NCI-H460 (cell line): Measurements from ENCODE around the gene RAB20. TPM values are rescaled to one million over a fixed set of nuclear protein-coding genes. Genes with fewer than 3 reads are reported as not detected.
"Not testable (repeated sequence)": the region's sequence is repeated elsewhere in the genome, so short reads cannot be mapped to it uniquely, and the experiment has no call there.

Experiments
- DNase-seq: peaks from one replicate; pipeline ENCODE4 v3.0.0-alpha.2; 2016; ENCODE audit warnings: low read depth; ENCODE audit errors: extremely low read depth
- total RNA-seq: library from RNA; depleted of rRNA; stranded (reverse); fragments of >200 nt; shearing (Covaris generic); gene quantifications from 2 replicates; pipeline ENCODE4 v1.2.3, GENCODE V29; 2014

Gene RAB20
- total RNA-seq, 1 experiment from 2014 or later, result 88.6 TPM

DNA sequence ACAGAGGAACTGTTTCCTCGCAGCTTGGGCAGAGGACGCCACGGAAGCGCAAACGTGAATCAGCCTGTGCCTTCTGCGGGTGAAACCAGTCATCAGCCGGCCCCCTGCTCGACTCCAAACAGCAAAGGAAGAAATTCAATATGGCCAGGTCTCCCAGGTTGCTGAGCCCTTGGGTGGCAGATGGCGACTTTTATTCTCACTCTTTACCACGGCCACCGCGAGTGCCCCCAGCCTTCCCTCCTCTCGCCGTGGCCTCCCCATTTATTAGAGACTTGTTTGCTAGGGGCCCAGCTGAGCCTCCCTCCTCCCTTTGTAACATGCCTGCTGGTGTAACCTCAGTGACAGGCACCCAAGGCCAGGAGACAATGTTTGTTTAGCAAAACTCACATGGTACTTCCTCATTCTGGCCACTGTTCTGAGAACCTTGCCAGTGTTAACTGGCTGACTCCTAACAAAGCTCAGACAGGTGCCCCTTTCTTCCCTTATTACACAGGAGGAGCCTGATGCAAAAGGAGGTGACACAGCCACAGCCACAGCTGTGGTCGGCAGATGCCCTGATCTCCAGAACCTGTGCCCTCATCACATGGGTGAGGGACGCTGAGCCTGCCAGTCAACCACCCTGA lies 5.8 kb downstream of the RAB20 start:
- DNase-seq, result no peak

DNA sequence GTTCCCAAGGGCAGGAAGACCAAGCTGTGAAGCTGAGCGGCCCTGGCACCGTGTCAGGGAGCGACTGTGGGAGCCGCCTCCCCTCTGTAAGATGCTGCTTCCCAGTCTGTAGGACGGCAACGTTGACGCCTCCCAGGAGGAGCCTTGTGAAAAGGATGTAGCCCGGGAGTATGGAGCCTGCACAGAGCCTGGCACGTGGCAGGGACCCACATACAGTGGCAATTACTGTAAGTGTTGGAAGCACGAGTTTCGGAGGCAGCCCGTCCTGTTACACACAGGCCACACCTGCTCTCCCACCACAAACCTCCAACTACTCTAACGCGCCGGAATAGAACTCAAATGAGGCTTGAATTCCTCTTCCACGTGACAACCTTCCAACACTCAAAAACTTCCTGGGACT lies 6.6 kb downstream of the RAB20 start:
- no peak for DNase-seq

DNA sequence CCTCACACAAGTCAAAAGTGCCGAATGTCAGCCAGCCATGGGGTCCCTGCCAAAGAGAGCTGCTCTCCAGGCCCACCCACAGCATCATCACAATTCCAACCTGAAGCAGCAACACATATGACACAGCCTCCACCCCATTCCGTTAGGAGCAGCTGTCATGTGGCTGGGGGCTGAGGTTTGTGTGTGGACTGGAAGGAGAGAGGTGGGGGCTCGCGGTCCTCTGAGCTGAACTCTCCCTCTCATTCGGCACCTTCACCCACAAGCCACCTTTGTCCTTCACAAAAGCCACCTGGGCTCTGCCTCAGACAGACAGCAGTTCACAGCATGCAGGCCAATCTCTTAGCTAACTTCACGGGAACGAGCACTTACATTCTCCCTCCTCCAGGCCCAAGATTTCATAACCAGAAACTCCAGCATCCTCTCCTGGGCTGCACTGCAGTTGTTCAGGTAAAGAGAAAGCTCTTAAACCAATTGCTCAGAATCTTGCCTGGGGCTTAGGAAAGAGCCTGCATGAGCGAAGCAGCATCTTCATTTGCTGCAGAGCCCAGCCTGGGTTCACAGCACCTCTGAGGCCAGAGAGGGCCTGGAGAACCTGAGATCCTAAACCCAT lies 7.2 kb downstream of the RAB20 start:
- DNase-seq, result no peak

DNA sequence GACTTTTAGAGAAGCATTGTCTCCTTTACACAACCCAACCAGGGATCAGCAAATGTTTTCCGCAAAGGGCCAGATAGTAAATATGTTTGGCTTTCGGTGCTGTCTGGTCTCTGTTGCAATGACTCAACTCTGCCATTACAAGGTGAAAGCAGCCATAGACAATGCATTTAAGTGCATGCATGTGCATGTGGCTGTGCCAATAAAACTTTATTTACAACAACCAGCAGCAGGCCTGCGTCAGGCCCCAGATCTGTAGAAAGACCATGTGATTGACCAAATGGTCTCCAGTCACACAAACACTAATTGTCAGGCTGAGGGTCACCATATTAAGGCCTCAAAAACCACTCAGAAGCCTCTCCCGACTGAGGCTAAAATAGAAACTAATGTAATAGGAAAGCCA lies 8.1 kb downstream of the RAB20 start:
- no peak for DNase-seq

DNA sequence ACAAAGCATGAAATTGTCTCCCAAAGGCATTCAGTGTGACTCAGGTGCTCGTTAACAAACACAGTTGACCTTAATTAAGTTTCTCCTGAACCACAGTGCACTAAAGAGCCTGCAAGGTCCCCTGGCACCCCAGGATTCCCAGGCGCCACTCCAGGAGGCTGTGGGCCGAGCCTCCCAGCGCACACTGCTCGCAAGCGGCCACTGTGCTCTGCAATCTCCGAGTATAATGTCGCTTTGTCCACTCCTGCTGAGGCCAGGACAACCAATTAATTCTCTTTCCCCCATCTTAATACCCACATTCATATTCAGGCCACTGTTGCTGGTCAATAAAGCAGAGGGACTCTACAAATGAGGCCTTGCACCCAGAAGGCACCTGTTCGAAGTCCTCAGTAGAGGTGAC lies 8.8 kb downstream of the RAB20 start:
- DNase-seq, result no peak

DNA sequence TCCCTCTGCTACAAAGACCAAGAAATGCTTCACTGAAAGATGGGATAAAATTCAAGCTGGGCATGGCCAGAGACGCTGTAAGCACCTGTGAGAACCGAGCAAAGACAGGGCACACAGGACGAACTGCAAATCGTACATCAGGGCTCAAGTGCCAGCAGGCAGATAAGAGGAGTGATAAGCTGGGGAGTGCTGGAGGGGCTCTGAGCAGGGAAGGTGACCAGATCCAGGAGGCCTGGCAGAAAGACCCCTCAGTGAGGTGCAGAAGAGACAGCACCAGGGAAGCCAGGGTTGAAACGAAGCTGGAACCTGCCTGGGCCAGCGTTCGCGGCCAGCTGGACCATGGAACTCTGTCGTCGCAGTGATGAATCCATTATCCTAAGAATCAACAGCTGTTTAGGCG lies 10.2 kb downstream of the RAB20 start:
- DNase-seq, result no peak

DNA sequence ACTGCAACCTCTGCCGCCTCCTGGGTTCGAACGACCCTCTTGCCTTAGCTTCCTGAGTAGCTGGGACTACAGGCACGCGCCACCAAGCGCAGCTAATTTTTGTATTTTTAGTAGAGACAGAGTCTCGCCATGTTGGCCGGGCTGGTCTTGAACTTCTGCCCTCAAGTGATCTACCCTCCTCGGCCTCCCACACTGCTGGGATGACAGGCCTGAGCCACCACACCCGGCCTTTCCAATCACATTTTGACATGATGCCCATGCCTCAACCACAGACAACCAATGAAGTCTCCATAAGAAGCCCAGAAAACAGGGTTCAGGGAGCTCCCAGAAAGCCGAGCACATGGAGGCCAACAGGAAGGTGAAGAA lies 11.7 kb downstream of the RAB20 start:
- DNase-seq, result no peak

DNA sequence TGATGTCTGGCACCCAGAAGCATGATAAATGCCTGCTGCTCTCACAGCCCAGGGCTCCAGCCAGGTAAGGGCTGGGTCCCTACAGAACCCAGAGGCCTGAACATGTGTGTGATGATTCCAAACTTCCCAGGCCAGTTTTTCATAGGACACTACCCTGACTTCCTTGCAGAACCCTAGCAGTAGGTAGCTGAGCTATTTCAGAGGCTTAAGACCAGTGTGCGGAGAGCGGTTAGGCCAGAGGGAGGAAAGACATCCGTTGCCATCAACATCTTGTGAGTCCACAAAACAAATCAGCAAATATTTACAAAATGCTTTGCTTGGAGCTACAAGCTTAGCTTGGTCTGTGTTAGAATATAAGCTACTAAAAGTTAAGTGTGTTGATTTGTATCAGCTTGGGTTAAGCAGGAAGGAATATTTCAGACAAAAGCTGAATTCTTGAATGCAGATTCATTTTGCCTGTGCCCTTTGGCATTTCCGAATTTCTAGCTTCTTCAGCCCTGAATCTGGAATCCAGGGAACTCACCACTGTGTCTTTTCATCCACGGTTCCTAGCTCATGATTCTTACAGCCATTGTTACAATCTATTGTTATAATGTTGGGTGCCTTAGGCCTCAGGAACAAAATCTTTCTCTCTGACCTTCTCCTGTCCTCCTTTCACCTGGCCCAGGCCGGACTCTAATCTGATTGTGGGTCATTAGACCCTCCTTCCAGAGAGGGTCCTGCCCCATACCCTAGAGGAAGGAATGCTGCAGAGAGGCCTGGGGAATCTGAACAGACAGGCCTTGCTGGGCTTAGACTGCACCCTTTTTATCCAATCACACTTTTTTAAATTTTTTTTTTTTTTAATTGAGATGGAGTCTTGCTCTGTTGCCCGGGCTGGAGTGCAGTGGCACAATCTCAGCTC lies 12.4 kb downstream of the RAB20 start:
- no peak for DNase-seq

DNA sequence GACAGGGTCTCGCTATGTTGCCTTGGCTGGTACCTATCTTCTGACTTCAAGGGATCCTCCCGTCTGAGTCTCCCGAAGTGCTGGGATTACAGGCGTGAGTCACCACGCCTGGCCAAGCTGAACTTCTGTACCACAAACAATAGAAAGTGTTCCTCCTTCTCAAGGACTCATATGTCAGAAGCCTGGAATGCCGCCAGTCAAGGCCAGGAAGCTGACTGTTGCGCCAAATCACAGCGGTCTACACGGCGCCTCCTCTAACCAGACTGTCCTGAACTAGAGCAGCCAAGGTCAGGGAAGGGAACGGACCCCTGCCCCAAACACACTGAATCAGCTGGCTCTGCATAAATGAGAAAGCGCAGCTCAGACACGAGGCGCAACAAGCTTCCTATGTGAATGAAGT lies 14.6 kb downstream of the RAB20 start:
- no peak for DNase-seq

DNA sequence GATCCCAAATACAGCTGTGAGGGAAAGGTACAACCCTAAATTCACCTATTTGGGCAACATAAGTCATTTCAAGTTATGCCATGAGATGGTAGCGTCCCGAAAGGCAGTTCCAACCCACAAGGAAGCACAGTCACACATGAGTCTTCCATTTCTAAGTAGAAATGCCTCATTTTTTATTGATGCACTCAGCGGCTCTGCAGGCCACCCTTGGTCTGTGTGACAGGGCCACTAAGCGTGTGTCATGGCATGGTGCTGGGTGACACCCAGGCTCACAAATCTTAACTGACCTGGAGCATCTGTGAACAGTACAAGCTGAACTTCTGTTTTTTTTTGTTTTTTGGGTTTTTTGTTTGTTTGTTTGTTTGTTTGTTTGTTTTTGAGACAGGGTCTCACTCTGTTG lies 15.1 kb downstream of the RAB20 start:
- DNase-seq, result no peak

DNA sequence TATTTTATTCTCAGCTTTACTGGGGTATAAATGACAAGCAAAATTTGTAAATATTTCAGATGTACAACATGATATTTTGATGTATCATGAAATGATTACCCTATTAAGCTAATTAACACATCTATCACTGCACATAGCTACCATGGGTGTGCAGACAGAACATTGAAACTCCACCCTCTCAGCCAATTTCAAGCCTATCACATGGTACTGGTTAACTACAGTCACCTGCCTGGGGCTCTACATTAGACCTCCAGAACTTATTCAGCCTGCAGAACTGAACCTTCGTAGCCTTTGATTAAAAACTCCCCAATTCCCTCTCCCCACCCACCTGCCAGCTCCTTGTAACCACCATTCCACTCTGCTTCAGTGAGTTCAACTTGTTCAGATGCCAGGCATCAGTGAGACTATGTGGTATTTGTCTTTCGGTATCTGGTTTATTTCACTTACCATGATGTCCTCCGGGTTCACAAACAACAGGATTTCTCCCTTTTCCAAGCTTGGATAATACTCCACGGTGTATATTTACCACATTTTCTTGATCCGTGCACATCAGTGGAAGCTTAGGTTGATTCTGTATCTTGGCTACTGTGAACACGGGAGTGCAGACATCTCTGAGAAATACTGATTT lies 19.2 kb downstream of the RAB20 start:
- DNase-seq, result no peak

DNA sequence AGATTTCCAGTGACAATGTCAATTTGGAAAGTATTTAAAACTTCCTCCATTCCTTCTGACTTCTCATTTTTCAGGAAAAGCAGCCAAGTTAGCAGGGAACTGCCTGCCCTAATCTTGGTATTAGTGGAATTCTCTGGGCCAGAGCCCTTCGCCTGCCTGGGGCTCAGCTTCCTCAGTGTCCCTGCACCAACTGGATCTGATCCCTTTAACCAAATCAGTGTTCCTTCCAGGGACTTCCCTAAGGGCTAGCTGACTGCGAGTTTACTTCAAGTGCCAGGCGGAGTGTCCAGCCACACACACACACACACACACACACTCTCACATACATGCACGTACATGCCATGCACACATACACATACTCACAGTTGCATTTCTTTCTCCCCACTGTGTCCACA lies 20.0 kb downstream of the RAB20 start:
- DNase-seq, result no peak

DNA sequence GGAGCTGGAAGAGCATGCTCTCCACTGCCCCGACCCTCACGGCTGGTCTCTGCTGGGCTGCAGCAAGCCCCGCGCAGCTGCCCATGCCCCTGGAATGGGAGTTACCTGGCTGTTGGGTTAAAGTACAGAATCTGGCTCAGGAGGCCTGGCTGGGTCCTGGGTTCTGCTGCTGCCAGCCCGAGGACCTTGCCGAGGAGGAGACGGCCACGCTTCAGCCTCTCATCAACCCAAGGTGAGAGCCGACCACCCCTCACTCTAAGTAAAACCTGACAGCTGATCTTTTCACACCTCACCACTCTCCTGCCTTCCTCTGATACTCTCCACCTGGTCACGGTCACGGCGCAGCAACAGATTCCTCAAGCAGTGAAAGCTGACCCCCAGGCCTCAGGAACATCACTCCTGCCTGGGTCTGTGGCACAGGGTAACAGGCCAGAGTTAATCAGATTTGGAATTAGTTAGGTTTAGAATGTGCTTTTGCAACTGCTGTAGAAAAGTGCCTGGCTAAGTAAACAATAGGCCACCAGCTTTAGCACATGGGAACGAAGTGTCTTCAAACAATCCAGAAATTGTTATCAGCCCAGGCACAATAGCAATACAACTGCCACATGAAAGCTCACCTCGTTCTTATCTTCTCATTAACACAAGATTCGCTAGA lies 20.5 kb downstream of the RAB20 start:
- no peak for DNase-seq

DNA sequence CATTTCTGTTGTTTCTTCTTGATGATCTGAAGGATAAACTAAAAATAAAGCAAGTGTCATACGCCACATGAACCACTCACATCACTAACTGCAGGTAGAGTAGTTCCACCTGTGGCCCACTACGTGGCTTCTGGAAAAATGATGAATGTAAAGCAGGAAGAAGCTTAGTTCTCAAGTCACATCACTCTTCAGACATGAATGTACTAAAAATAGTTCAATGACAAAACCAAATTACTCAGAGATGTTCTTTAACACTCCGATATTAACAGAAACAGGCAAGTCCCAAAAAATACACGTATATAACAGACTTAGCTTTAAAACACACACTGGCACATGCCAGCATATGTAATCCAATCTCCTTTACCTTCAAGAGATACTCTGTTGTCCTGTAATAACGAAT lies 21.6 kb downstream of the RAB20 start:
- DNase-seq, result no peak

DNA sequence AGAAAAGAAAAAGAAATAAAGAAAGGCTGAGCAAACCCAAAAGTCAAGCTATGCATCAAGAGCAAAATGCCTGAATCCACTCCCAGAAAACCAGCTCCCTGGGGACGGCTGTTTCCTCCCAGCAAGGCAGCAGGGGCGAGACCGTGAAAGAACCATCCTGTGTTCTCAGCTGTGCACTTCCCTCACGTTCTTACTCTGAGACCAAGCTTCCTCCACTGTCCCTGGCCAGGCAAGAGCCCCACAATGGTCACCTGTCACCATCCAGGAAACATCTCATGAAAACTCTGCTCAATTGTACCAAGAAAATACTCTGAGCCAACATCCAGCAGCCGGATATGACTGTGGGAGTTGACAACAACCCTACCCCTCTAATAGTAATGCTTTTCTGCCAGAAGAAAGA lies 22.9 kb downstream of the RAB20 start:
- no peak for DNase-seq

DNA sequence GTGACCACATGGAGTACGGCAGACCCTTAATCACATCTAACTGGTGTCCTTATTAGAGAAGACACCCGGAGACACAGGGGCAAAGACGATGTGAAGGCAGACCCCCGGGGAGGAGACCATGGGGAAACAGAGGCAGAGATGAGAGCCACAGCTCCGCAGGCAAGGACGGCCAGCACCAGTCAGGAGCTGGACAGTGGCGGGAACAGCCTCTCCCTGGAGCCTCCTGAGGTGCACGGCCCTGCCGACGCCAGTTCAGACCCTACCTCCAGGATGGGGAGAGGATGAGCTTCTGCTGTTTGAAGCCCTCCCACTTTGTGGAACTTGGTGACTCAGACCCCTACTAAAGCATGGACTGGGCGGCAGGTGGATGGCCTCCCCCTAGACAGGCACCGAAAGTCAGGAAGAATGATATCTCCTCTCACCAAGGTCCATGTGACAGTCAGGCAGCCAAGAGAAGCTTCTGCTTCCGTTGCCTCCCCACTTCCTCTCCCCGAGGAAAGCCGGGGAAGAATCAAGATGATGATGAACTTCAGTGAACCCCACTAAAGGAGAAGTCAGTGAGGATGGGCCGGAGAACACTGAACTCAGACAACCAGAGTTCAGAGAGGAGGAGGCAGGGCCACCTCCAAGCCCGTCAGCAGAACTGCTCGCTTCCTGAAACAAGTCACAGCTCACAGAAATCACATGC lies 25.4 kb downstream of the RAB20 start:
- no peak for DNase-seq

DNA sequence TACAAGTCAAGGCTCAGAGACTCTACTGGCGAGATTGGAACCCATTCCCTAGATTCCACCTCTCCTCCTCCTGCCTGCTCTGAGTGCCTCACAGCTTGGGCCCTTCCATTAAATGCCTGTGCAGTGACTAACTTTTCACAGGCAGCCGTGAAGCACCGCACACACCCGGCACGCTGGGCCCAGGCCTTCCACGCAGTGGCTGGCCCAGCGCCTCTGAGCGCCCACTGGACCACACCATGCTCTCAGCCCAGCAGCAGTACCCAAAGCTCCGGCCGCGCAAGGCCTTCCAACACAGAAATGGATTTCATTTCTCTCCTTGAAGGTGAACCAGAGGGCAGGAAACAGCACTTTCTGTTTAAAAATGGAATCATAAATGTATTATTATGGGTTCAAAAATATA lies 26.0 kb downstream of the RAB20 start:
- peak; percentile 77 for DNase-seq

DNA sequence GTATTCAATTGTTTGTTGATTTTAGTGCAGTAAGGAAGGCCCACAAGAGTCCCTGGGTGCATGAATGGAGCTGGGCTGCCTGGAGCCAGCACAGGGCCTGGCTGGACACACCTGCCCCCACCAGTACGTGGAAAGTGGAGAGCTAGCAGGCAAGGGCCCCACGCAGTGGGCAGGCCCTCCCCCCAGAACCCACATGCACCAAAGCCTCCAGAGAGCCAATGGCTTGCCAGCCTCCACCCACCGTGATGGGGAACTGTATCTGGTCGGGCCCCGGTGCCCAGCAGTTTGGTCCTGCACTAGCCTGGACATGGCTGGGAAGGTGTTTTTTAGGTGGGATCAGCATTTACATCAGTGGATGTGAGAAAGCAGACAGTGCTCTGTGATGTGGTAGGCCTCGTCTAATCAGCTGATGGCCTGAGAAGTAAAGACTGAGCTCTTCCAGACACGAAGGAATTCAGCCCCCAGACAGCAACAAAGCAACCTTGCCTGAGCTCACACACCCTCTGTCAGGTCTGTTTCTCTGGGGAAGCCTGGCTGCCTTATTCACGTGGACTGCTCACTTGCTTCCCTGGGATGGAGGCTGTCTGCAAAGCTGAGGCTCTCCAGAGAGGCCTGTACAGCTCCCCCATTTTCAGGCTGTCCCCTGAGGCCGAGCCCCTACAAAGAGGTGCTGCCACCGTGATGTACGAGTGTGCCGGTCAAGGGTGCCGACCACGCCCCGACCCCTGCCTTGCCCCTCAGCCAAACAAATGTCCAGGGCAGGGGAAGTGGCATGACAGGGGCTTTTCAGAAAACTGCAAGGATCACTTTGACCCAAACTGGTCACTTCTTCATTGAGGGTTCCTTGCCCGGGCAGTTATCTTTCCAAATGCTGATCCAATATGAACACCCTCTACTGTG lies 27.5 kb downstream of the RAB20 start:
- DNase-seq, result no peak

DNA sequence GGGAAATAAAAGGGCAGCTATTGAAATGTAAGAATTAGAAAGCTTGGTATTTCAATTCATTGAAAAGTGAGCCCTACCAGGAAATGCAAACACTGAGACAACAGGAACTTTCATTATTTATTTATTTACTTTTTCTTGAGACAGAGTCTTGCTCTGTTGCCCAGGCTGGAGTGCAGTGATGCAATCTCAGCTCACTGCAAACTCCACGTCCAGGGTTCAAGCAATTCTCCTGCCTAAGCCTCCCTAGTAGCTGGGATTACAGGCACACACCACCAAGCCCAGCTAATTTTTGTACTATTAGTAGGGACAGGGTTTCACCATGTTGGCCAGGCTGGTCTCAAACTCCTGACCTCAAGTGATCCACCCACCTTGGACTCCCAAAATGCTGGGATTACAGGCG lies 29.3 kb downstream of the RAB20 start:
- not testable (repeated sequence) for DNase-seq
